WI38 (cell line): ENCODE results near the gene CABYR.

Source experiments
- H3K4me3 ChIP-seq: 2 replicates; pipeline ENCODE4 v1.5.1; 2011; ENCODE audit warnings: low read depth, mild to moderate bottlenecking, control low read depth, low read length
- CTCF ChIP-seq: IDR thresholded peaks from 2 replicates; pipeline ENCODE4 v1.5.1; 2012; ENCODE audit warnings: low read depth, mild to moderate bottlenecking, control low read depth, low read length

Gene CABYR

GRCh38 chr18:24200494-24201290, 61.8 kb downstream of the CABYR start:
- no peak for TF ChIP-seq CTCF
- no peak overlapping the region for H3K4me3 ChIP-seq

- no peak for TF ChIP-seq CTCF
- no peak overlapping the region for H3K4me3 ChIP-seq
Measured at GRCh38 chr18:24201699-24202687, 63.1 kb downstream of the CABYR start.

- no peak for TF ChIP-seq CTCF
- H3K4me3 ChIP-seq: no peak overlapping the region
Measured at GRCh38 chr18:24204904-24205303, 66.0 kb downstream of the CABYR start.

- no peak overlapping the region for H3K4me3 ChIP-seq
- TF ChIP-seq CTCF: no peak
Measured at GRCh38 chr18:24208270-24209035, 69.6 kb downstream of the CABYR start.

- no peak for TF ChIP-seq CTCF
Measured at GRCh38 chr18:24209558-24209957, 70.7 kb downstream of the CABYR start.

More at GRCh38 chr18:24209558-24209957, 70.7 kb downstream of the CABYR start:
- H3K4me3 ChIP-seq: no peak overlapping the region
